Vagina (tissue), 2 donors: Measurements from ENCODE around the gene PHF10. TPM values are rescaled to one million over a fixed set of nuclear protein-coding genes. Genes with fewer than 3 reads are reported as not detected.

Experiments
- DNase-seq, 2 donors: peaks; one replicate each; pipeline ENCODE4 v3.0.0-alpha.2; 2017; ENCODE audit errors: extremely low spot score in 2 of 2
- H3K27ac ChIP-seq: fragments of 200-600 bp; sonication (generic); one replicate; pipeline ENCODE4 v1.5.1; 2019
- H3K27me3 ChIP-seq: fragments of 200-600 bp; sonication (generic); one replicate; pipeline ENCODE4 v1.5.1; 2019
- H3K36me3 ChIP-seq, 2 donors: fragments of 200-600 bp; sonication (generic); one replicate each; pipeline ENCODE4 v1.5.1; 2017 to 2019
- H3K4me1 ChIP-seq: fragments of 200-600 bp; sonication (generic); one replicate; pipeline ENCODE4 v1.5.1; 2019
- H3K4me3 ChIP-seq, 2 donors: fragments of 200-600 bp; sonication (generic); 1 replicate in 1 of 2; 2 replicates in 1 of 2; pipeline ENCODE4 v1.5.1; 2016 to 2019
- H3K9me3 ChIP-seq: fragments of 200-600 bp; sonication (generic); one replicate; pipeline ENCODE4 v1.5.1; 2019
- POLR2A ChIP-seq, 2 donors: fragments of 450-650 bp; IDR thresholded peaks; one replicate each; pipeline ENCODE4 v1.6.1; 2017; ENCODE audit warnings: antibody characterized with exemption in 2 of 2, mild to moderate bottlenecking in 2 of 2, moderate library complexity in 2 of 2
- POLR2AphosphoS5 ChIP-seq, 2 donors: sonication (generic); formaldehyde crosslinking; IDR thresholded peaks; one replicate each; pipeline ENCODE4 v1.9.0; 2017; ENCODE audit warnings: antibody characterized with exemption in 2 of 2, mild to moderate bottlenecking in 2 of 2, low read depth in 1 of 2; ENCODE audit not compliant: insufficient read depth in 1 of 2
- intact Hi-C: fragments of 100-400 bp; cut with DNase I; formaldehyde crosslinking; loops from one replicate; pipeline ENCODE4 v1.15.1; 2023
- total RNA-seq: library from RNA; depleted of rRNA; stranded (reverse); fragments of >200 nt; gene quantifications from one replicate; pipeline ENCODE4 v1.2.3, GENCODE V29; 2016
- TF ChIP-seq, protein P1 (sequence below), 3 experiments: fragments of 450-650 bp in 2 of 3; fragments of 200-600 bp in 1 of 3; sonication (generic) in 1 of 3; IDR thresholded peaks; one replicate each; pipeline ENCODE4 v1.5.1; 2017 to 2019; ENCODE audit warnings: antibody characterized with exemption in 3 of 3, mild to moderate bottlenecking in 2 of 3, moderate library complexity in 2 of 3

The PHF10 gene
- total RNA-seq, 1 donor from 2014 or later, result 54.8 TPM

DNA sequence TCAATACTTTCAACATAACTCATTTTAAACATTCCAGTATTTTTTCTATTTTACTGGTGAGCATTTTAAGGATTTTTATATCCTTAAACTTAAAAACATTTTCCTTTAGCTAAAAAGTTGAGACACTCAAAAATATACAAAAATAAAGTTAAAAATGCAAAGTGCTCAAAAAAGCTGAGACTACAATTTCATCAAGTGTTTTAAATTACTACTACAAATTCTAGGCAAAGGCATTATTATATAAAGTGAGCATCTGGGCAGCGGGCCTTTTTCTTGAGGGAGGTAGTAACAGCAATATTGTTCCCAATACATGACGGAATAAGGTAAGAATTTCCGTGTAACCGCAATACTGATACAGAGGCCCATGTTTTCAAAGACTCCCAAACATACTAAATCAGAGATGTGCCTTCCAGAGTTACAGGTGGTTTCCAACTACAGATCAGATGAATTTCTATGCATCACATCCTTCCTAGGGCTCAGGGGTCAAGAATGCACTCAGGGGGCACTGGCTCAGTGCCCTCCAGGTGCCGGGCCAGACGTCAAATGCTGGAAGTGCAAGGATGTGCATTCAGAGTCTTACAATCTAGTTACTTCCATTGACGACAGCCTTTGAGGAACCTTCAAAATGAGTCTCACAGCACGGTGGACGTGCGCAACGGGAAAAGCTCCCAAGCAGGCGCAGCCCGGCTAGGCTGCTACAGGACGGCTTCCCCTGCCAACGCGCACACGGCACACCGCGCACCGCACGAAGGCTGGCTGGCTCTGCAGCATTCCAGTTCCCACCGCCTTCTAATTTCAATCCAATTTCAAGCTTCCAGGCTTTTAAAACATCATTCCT lies 1.7 kb downstream of the PHF10 start:
- Histone ChIP-seq H3K9me3 (no peaks in the 10 kb centered on the region), H3K27me3 (no peaks in the 10 kb centered on the region), H3K27ac (peak overlapping the region; percentile 95), H3K4me3 (peak overlapping the region; percentile 71 to 89), H3K36me3 (no peaks in the 10 kb centered on the region), H3K4me1 (peaks cover 41% of the 10 kb centered on the region)
- intact Hi-C loops, result no loop called here
- no peak for TF ChIP-seq POLR2AphosphoS5 (IDR thresholded peaks at IDR 0.05; ENCODE audit: insufficient read depth in 1 of 2, low read depth in 1 of 2)
- TF ChIP-seq POLR2A (IDR thresholded peaks at IDR 0.05), result no peak
- TF ChIP-seq, protein P1, sequence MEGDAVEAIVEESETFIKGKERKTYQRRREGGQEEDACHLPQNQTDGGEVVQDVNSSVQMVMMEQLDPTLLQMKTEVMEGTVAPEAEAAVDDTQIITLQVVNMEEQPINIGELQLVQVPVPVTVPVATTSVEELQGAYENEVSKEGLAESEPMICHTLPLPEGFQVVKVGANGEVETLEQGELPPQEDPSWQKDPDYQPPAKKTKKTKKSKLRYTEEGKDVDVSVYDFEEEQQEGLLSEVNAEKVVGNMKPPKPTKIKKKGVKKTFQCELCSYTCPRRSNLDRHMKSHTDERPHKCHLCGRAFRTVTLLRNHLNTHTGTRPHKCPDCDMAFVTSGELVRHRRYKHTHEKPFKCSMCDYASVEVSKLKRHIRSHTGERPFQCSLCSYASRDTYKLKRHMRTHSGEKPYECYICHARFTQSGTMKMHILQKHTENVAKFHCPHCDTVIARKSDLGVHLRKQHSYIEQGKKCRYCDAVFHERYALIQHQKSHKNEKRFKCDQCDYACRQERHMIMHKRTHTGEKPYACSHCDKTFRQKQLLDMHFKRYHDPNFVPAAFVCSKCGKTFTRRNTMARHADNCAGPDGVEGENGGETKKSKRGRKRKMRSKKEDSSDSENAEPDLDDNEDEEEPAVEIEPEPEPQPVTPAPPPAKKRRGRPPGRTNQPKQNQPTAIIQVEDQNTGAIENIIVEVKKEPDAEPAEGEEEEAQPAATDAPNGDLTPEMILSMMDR (IDR thresholded peaks at IDR 0.05), result no peak
- no peak for DNase-seq

DNA sequence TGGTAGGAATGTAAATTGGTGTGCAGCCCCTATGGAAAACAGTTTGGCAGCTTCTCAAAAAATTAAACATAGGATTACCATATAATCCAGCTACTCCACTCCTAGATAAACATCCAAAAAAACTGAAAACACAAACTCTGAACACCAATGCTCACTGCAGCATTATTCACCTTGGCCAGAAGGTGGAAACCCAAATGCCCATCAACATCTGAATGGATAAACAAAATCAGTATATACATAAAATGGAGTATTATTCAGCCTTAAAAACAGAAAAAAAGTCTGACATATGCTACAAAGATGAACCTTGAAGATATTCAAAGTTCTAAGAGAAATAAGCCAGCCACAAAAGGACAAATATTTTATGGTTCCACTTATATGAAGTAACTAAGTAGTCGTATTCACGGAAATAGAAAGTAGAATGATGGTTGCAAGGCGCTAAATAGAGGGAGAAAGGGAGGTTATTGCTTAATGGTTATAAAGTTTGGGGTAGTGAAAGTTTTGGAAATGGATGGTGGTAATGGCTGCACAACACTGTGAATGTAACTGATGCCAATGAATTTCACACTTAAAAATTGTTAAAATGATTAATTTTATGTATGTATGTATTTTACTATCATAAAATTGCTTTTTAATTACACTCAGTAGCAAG lies 4.0 kb downstream of the PHF10 start:
- no peak for DNase-seq
- Histone ChIP-seq H3K4me1 (peaks cover 36% of the 10 kb centered on the region), H3K27ac (no peak overlapping the region), H3K9me3 (no peaks in the 10 kb centered on the region), H3K36me3 (peaks cover 0 to 16% of the 10 kb centered on the region in 2 donors), H3K4me3 (no peak overlapping the region), H3K27me3 (no peaks in the 10 kb centered on the region)
- TF ChIP-seq, protein P1 (IDR thresholded peaks at IDR 0.05), result no peak
- TF ChIP-seq POLR2A (IDR thresholded peaks at IDR 0.05) (no peak), POLR2AphosphoS5 (IDR thresholded peaks at IDR 0.05; ENCODE audit: insufficient read depth in 1 of 2, low read depth in 1 of 2) (no peak)
- intact Hi-C loops, result no loop called here

DNA sequence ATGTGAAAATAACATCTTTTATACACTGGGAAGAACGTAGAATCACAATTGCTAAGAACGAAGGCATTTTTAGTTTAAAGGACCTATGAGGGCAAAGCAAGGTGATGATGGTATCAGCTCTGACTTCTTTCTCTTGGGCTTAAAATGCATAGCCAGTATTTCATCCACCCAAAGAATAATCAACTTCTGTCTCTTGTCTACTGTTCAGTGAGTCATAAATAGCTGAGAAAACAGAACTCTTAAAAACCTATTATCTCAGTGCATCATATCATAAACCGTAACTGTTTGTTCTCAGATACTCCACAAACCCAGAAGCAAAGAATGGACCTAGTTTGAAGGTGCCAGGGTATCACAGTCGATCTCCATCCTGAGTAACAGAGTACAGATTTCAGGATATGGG lies 5.2 kb downstream of the PHF10 start:
- Histone ChIP-seq H3K4me3 (no peak overlapping the region), H3K9me3 (no peaks in the 10 kb centered on the region), H3K36me3 (peaks cover 0 to 28% of the 10 kb centered on the region in 2 donors), H3K27ac (no peak overlapping the region), H3K27me3 (no peaks in the 10 kb centered on the region), H3K4me1 (peaks cover 33% of the 10 kb centered on the region)
- no peak for DNase-seq
- TF ChIP-seq, protein P1 (IDR thresholded peaks at IDR 0.05), result no peak
- intact Hi-C loops, result no loop called here

DNA sequence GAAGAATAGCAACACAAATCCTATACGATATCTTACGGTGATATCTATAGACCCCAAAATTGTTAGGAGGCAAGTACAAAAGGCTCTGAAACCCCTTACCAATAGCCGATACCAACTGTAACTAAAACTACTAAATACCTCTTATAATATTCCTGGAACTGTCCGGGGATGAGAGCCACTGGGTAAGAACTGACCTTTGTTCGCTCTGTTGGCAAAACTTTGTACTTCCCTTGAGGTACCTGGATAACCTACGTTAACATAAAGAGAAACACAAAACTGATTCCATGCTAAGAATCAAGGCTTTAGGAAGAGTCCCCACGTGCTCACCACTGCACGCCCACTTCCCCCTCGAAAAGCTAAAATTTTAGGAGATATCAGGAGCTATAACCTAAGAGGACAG lies 9.7 kb downstream of the PHF10 start:
- Histone ChIP-seq H3K27me3 (no peaks in the 10 kb centered on the region), H3K9me3 (no peaks in the 10 kb centered on the region), H3K4me1 (peaks cover 4% of the 10 kb centered on the region), H3K27ac (no peak overlapping the region), H3K36me3 (peaks cover 0 to 61% of the 10 kb centered on the region in 2 donors), H3K4me3 (no peak overlapping the region)
- intact Hi-C loops, result no loop called here
- TF ChIP-seq, protein P1 (IDR thresholded peaks at IDR 0.05), result no peak
- TF ChIP-seq POLR2A (IDR thresholded peaks at IDR 0.05), result no peak
- no peak for TF ChIP-seq POLR2AphosphoS5 (IDR thresholded peaks at IDR 0.05; ENCODE audit: insufficient read depth in 1 of 2, low read depth in 1 of 2)
- no peak for DNase-seq

DNA sequence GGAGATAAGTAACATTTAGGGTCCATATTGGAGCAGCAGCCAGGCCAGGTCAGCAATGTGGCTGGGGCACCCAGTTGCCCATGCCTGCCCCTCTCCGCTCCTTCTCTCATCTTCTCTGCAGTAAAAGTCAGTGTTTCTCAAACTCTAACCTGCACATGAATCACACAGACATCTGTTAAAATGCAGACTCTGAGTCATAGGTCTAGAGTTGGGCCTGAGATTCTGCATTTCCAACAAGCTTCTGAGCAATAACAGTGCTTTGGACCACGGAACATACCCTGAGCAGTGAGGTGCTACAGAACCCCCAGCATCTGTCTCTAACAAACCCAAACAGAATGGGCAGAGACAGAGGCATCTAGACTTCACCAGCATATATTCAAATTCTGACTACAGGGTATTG lies 10.1 kb downstream of the PHF10 start:
- H3K36me3 ChIP-seq, result peaks cover 0 to 62% of the 10 kb centered on the region in 2 donors
- intact Hi-C loops, result no loop called here
- H3K4me1 ChIP-seq, result peaks cover under 1% of the 10 kb centered on the region
- H3K4me3 ChIP-seq, result no peak overlapping the region
- no peak overlapping the region for H3K27ac ChIP-seq
- DNase-seq, result no peak
- no peaks in the 10 kb centered on the region for H3K27me3 ChIP-seq
- TF ChIP-seq, protein P1 (IDR thresholded peaks at IDR 0.05), result no peak
- TF ChIP-seq POLR2A (IDR thresholded peaks at IDR 0.05), result no peak
- TF ChIP-seq POLR2AphosphoS5 (IDR thresholded peaks at IDR 0.05; ENCODE audit: insufficient read depth in 1 of 2, low read depth in 1 of 2), result no peak
- no peaks in the 10 kb centered on the region for H3K9me3 ChIP-seq
